Measurements from ENCODE around the gene CARD11. TPM values are rescaled to one million over a fixed set of nuclear protein-coding genes. Genes with fewer than 3 reads are reported as not detected.

CARD11 gene
- total RNA-seq, 1 donor = under 0.01 TPM

DNA sequence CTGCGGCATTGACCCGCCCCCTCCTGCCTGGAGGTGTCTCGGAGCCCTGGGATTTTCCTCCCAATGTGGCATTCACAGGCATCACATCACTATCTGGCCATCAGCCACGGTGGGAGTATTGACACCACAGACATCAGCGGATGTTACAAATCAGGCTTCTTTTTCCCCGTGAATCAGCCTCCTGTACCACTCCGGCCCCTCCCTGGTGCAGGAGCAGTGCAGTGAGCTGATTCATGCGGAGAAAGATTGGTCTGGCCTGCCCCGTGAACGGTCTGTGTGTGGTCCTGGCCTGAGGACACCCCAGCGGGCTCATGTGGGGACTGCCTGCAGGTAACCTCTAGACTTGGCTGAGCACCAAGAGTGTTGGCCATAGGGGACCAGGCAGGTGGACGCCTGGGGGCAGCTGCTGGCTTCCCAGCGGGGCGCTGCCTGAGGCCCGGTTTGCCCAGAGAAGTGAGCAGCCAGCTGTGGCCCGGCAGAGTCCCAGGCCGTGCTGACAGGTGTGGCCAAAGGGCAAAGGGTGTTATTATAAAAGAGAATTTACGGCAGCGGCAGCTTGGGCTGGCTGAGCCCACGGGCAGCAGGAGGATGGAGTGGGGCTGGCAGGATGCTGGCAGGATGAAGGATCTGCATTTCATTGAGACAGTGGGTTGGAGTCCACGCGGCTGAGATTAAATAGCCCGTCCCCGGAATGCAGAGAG, 167.5 kb downstream of the CARD11 start:
- no peak for DNase-seq (ENCODE audit: low read depth)
- H3K4me3 ChIP-seq (ENCODE audit: low read depth, low read length) = no peak overlapping the region
- TF ChIP-seq, protein P1, sequence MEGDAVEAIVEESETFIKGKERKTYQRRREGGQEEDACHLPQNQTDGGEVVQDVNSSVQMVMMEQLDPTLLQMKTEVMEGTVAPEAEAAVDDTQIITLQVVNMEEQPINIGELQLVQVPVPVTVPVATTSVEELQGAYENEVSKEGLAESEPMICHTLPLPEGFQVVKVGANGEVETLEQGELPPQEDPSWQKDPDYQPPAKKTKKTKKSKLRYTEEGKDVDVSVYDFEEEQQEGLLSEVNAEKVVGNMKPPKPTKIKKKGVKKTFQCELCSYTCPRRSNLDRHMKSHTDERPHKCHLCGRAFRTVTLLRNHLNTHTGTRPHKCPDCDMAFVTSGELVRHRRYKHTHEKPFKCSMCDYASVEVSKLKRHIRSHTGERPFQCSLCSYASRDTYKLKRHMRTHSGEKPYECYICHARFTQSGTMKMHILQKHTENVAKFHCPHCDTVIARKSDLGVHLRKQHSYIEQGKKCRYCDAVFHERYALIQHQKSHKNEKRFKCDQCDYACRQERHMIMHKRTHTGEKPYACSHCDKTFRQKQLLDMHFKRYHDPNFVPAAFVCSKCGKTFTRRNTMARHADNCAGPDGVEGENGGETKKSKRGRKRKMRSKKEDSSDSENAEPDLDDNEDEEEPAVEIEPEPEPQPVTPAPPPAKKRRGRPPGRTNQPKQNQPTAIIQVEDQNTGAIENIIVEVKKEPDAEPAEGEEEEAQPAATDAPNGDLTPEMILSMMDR (IDR thresholded peaks at IDR 0.05; ENCODE audit: insufficient read depth, low read length) = no peak

DNA sequence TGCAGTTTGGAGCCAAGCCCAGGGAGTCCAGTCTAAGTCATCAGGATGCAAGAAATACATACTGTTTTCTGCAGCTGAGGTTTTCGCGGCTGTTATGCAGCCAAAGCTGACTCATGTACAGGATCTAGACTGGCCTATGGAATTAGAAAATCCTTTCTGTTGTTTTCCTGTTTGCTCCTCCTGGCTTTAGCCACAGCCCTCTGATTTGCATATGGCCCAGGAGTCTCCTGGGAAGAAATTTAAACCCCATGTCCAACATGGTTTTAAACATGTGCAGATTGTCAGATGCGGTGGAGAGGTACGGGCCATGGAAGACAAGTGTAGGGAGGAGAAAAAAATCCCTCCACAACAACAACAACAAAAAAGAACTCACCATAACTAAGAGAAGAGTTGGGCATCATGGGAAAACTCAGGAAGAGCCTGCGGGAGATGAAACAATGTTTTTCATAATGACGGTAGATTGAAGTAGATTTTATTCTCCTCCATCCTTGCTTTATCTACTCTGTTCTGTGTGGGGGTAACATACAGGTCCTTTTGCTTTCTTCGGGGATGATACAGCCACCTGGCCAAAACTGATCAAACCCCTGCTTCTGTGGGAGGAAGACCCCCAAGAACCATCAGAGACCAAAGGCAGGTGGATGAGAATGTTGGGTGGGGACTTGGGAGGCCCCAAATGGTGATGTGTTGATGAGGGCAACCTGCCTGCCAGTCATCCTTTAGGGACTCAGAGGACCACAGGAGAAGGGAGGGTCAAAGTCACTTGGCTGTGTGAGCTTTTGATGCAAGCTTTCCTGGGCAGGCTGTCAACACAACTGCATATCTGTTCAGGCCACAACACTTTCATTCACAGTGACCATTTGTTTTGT, 169.7 kb downstream of the CARD11 start:
- H3K4me3 ChIP-seq (ENCODE audit: low read depth, low read length) = no peak overlapping the region
- DNase-seq (ENCODE audit: low read depth) = peak; percentile 84
- TF ChIP-seq, protein P1 (IDR thresholded peaks at IDR 0.05; ENCODE audit: insufficient read depth, low read length) = no peak

DNA sequence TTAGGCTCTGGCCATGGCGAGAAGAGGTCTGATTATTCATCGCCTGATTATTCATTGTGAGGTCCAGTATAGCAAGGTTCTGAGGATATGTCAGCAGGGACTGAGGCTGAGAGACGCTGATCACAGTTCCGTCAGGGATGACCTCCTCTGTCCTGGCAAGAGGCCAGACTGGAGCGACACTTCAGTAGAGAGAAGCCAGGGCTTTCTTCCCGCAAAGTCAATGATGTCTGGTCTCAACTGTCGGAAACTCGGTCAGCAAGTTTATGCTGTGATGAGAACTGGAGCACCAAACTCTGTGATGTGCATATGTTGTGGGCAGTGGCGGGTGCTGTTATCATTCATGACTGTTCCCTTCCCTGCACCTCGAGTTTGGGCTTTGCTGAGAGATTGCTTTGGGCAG, 170.5 kb downstream of the CARD11 start:
- TF ChIP-seq, protein P1 (IDR thresholded peaks at IDR 0.05; ENCODE audit: insufficient read depth, low read length) = no peak
- DNase-seq (ENCODE audit: low read depth) = no peak
- H3K4me3 ChIP-seq (ENCODE audit: low read depth, low read length) = no peak overlapping the region

DNA sequence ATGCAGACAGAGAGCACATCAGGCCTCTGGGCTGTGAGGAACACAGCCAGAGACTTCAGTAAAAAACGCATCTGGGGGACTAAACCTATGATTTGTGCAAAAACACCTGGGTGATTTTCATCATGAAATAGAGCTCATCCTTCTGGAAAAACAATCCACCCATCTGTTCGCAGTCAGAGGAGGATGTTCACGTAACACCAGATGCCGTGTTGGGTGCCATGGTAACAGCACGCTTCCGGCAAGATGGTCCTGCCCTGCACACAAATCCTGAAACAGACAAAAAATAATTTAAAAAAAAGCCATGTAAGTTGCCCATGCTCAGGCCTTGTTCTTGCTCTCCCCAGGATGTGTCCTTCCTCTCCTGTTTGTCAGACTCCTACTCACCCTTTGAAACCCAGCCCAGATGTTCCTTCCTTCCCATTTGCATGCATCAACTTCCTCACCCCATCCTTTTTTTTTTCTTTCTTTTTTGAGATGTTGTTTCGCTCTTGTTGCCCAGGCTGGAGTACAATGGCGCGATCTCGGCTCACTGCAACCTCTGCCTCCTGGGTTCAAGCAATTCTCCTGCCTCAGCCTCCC, 171.3 kb downstream of the CARD11 start:
- H3K4me3 ChIP-seq (ENCODE audit: low read depth, low read length) = no peak overlapping the region

DNA sequence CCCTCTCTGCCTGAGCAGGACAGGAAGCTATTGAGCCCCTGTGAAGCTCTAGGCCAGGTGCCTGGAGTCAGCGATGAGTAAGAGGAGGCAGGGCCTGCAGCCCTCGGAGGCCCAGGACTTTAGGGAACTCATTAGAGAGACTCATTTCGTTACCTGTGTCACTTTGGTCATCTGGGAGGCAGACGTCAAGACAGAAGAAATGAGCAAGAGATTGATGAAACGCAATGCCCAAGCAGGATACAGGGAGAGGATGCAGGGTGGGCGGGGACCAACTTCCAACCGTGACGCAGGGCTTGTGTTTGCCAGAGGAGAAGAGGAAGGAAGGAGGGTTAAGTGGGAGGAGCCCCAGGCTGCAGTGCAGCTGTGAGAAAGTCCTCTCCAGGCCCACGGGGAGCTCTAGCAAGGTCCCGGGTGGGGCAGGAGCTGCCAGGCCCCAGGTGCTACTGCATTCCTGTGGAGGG, 173.2 kb downstream of the CARD11 start:
- peak; percentile 61 for DNase-seq (ENCODE audit: low read depth)
- H3K4me3 ChIP-seq (ENCODE audit: low read depth, low read length) = no peak overlapping the region
- TF ChIP-seq, protein P1 (IDR thresholded peaks at IDR 0.05; ENCODE audit: insufficient read depth, low read length) = no peak

More for the DNA sequence above, 171.3 kb downstream of the CARD11 start:
- TF ChIP-seq, protein P1 (IDR thresholded peaks at IDR 0.05; ENCODE audit: insufficient read depth, low read length) = no peak
- DNase-seq (ENCODE audit: low read depth) = no peak

DNA sequence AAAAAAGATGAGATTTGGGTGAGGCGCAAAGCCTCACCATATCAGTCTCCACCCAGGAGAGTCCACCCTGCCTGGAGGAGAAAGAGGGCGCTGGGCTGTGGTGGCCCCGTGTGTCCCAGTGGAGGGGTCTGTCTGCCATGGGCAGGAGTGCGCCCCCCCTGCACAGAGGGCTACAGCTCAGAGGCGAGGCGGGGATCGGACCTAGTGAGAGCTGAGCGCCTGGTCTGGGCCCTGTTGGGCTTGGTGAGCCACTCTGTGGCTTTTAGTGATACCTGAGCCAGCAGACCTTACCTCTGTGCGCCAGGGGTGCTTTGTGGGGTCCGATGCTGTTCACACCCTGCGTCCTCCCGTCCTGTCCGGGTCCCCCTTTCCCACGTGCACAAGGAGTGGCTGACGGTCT, 173.7 kb downstream of the CARD11 start:
- H3K4me3 ChIP-seq (ENCODE audit: low read depth, low read length) = no peak overlapping the region
- no peak for DNase-seq (ENCODE audit: low read depth)
- TF ChIP-seq, protein P1 (IDR thresholded peaks at IDR 0.05; ENCODE audit: insufficient read depth, low read length) = no peak
